B cell (primary cell): Measurements from ENCODE around the gene KNSTRN. TPM values are rescaled to one million over a fixed set of nuclear protein-coding genes. Genes with fewer than 3 reads are reported as not detected.
A peak's percentile ranks its signal among the peaks of the same experiment; 100 is the strongest.

Experiments used
- ATAC-seq: fragments of 200-7000 bp; cut with Tn5 transposase; one replicate; pipeline ENCODE4 v1.10.0; 2021; ENCODE audit warnings: low read depth, mild to moderate bottlenecking, moderate number of reproducible peaks, moderate library complexity
- CTCF ChIA-PET: fragments of 350-600 bp; sonication (Branson Sonifier 250); formaldehyde crosslinking; loops from one replicate; lab custom pipeline; 2021; ENCODE audit warnings: antibody characterized with exemption, inconsistent platforms; lab: Charles Lee
- POLR2A ChIA-PET: fragments of 350-600 bp; sonication (Branson Sonifier 250); formaldehyde crosslinking; loops from one replicate; lab custom pipeline; 2021; ENCODE audit warnings: antibody characterized with exemption; lab: Charles Lee
- DNase-seq: peaks from one replicate; pipeline ENCODE4 v3.0.0; 2013
- H2AFZ ChIP-seq: 2 replicates; pipeline ENCODE4 v1.6.1; 2012; ENCODE audit warnings: mild to moderate bottlenecking, low read depth, low read length; ENCODE audit not compliant: insufficient read depth, poor library complexity, severe bottlenecking
- H3K27ac ChIP-seq, 2 donors: 1 replicate in 1 of 2; 2 replicates in 1 of 2; pipeline ENCODE4 v1.5.1; 2012 to 2013; ENCODE audit warnings: low read length in 2 of 2, mild to moderate bottlenecking in 2 of 2, moderate library complexity in 1 of 2
- H3K27me3 ChIP-seq, 4 experiments: fragments of 200-600 bp in 1 of 4; sonication (generic) in 1 of 4; replicated peaks in 1 of 4; 1 replicate in 2 of 4; 2 replicates in 2 of 4; pipeline versions ENCODE4 v1.6.1 to v1.7.0; 2013 to 2016; ENCODE audit warnings: low read length in 3 of 4, mild to moderate bottlenecking in 2 of 4, mixed read lengths in 1 of 4, moderate library complexity in 1 of 4; ENCODE audit not compliant: insufficient read depth in 4 of 4, control insufficient read depth in 3 of 4; ENCODE audit errors: control extremely low read depth in 1 of 4
- H3K36me3 ChIP-seq, 2 experiments: replicated peaks in 1 of 2; 1 replicate in 1 of 2; 2 replicates in 1 of 2; pipeline versions ENCODE4 v1.6.1 to v1.7.1; 2013; ENCODE audit warnings: low read length in 1 of 2; ENCODE audit not compliant: insufficient read depth in 2 of 2, control insufficient read depth in 1 of 2; ENCODE audit errors: control extremely low read depth in 1 of 2, extremely low read depth in 1 of 2
- H3K4me1 ChIP-seq, 2 donors: fragments of 200-600 bp in 1 of 2; sonication (generic) in 1 of 2; 1 replicate in 1 of 2; 2 replicates in 1 of 2; pipeline versions ENCODE4 v1.5.1 to v1.6.1; 2013 to 2017; ENCODE audit warnings: low read length in 2 of 2; ENCODE audit not compliant: control insufficient read depth in 2 of 2, insufficient read depth in 2 of 2
- H3K4me2 ChIP-seq: replicated peaks from 2 replicates; pipeline ENCODE3; 2012; ENCODE audit warnings: mild to moderate bottlenecking, low read depth, low read length; ENCODE audit not compliant: poor library complexity, severe bottlenecking
- H3K4me3 ChIP-seq, 5 experiments: fragments of 200-600 bp in 1 of 5; sonication (generic) in 1 of 5; 1 replicate in 3 of 5; 2 replicates in 2 of 5; pipeline versions ENCODE4 v1.5.1 to v1.7.0; 2011 to 2016; ENCODE audit warnings: low read length in 4 of 5, mild to moderate bottlenecking in 4 of 5, low read depth in 2 of 5, control low read depth in 1 of 5, moderate library complexity in 1 of 5; ENCODE audit not compliant: insufficient read depth in 1 of 5; ENCODE audit errors: control extremely low read depth in 1 of 5, extremely low read depth in 1 of 5
- H3K79me2 ChIP-seq: fragments of 200-600 bp; sonication (generic); one replicate; pipeline ENCODE4 v1.6.0; 2016; ENCODE audit warnings: low read length; ENCODE audit not compliant: control insufficient read depth, insufficient read depth
- H3K9ac ChIP-seq: fragments of 200-600 bp; sonication (generic); 2 replicates; pipeline ENCODE4 v1.6.1; 2017; ENCODE audit warnings: mild to moderate bottlenecking, low read length, moderate library complexity
- H3K9me3 ChIP-seq, 3 donors: one replicate each; pipeline versions ENCODE4 v1.6.1 to v1.7.1; 2013; ENCODE audit warnings: low read length in 2 of 3; ENCODE audit not compliant: control insufficient read depth in 2 of 3, insufficient read depth in 1 of 3; ENCODE audit errors: control extremely low read depth in 1 of 3
- H4K20me1 ChIP-seq: 2 replicates; pipeline ENCODE4 v1.6.0; 2012; ENCODE audit warnings: mild to moderate bottlenecking, low read length; ENCODE audit not compliant: insufficient read depth, control insufficient read depth, poor library complexity, severe bottlenecking
- H3K27ac Mint-ChIP-seq: one replicate; pipeline ENCODE4 v1.8.0; 2021; ENCODE audit warnings: mixed read lengths
- H3K27me3 Mint-ChIP-seq: one replicate; pipeline ENCODE4 v1.8.0; 2021; ENCODE audit warnings: mixed read lengths
- H3K4me1 Mint-ChIP-seq: one replicate; pipeline ENCODE4 v1.8.0; 2021; ENCODE audit warnings: mixed read lengths
- H3K4me3 Mint-ChIP-seq: one replicate; pipeline ENCODE4 v1.8.0; 2021; ENCODE audit warnings: mixed read lengths
- H3K9me3 Mint-ChIP-seq: one replicate; pipeline ENCODE4 v1.8.0; 2022; ENCODE audit warnings: mixed read lengths; ENCODE audit not compliant: insufficient read depth
- EZH2 ChIP-seq: IDR thresholded peaks from 2 replicates; pipeline ENCODE4 v1.6.1; 2012; ENCODE audit warnings: borderline replicate concordance, low read depth, mild to moderate bottlenecking, moderate library complexity, low read length; ENCODE audit not compliant: insufficient read depth, poor library complexity, severe bottlenecking
- WGBS: methylation state at CpG from one replicate; pipeline ENCODE4 v1.1.5; 2013; ENCODE audit warnings: missing lambda C conversion rate; ENCODE audit not compliant: insufficient coverage; 5-methylcytosine and 5-hydroxymethylcytosine counted together
- intact Hi-C: fragments of 100-400 bp; cut with micrococcal nuclease; formaldehyde crosslinking; loops from one replicate; pipeline ENCODE4 v1.10.0; 2022
- polyA plus RNA-seq: library from polyadenylated mRNA; depleted of rRNA; stranded (reverse); fragments of >200 nt; gene quantifications from 2 replicates; pipeline ENCODE4 v1.2.3, GENCODE V29; 2012
- total RNA-seq, 2 donors: library from RNA; stranded (reverse); fragments of 120-200 nt in 1 of 2; gene quantifications; 1 replicate in 1 of 2; 2 replicates in 1 of 2; pipeline versions ENCODE4 v1.2.3 to v1.2.4, GENCODE V29; 2013 to 2022
- TF ChIP-seq, protein P1 (sequence below): fragments of 200-600 bp; IDR thresholded peaks from one replicate; pipeline ENCODE4 v1.8.0; 2022; ENCODE audit warnings: antibody characterized with exemption, mild to moderate bottlenecking

KNSTRN gene
- total and polyA plus RNA-seq, 2 donors (not counting 1 experiment from before 2014, with no cell fraction given): 4.0 to 14.0 TPM

DNA sequence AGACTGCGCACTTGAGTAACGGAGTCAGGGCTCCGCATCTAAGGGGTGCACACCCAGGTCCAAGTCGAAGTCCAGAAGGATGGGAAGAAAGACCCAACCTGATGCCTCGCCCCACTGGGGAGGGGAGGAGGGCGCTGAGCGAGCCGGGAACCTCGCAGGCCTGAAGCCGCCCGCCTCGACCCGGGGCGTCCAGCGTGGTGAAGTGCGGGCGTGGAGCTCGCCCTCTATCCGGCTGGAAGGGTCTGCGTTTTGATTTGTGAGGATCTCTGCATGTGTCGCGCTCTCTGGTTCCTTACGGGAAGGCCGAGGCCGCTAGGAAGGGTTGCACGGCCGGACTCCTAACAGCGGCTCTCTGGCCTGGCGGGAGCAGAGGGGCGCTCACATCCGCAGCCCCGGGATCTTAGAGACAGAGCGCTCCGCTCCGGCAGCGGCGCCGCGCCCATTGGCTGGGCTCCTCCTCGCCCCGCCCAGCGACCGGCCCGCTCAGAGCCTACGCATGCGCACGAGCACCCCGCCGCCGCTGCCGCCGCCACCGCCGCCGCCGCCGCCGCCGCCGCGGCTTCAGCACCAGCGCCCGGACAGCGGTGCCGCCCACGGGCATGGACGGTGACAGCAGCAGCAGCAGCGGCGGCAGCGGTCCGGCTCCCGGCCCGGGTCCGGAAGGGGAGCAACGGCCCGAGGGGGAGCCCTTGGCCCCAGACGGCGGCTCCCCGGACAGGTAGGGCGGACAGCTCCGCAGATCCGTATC is 24.6 kb upstream of the KNSTRN start, which contains the start of gene DISP2:
TSS of gene DISP2 (plus strand) at position 497 of the 748 bp plus-strand sequence. CDS start at position 600, 103 bp downstream.
- Histone ChIP-seq H3K36me3 (peaks cover 0 to 7% of the 10 kb centered on the region in 2 experiments), H3K9me3 (no peaks in the 10 kb centered on the region), H3K4me1 (peaks cover 6 to 11% of the 10 kb centered on the region in 2 donors), H3K27ac (no peak within 1 kb of the TSS), H3K4me2 (peak within 1 kb of the TSS; percentile 98), H3K4me3 (peak within 1 kb of the TSS in 4 of 5 experiments; percentile 48 to 78 (median 58)), H4K20me1 (peaks cover 26% of the 10 kb centered on the region), H3K9ac (peak within 1 kb of the TSS; percentile 73), H3K79me2 (peaks cover 2% of the 10 kb centered on the region), H3K27me3 (peaks cover 0 to 6% (median 0%) of the 10 kb centered on the region in 4 experiments), H2AFZ (peak within 1 kb of the TSS; percentile 75)
- Mint-ChIP-seq H3K27ac (peak within 1 kb of the TSS; percentile 59), H3K4me1 (peaks cover 12% of the 10 kb centered on the region), H3K4me3 (peak within 1 kb of the TSS; percentile 88), H3K9me3 (no peaks in the 10 kb centered on the region), H3K27me3 (peaks cover 8% of the 10 kb centered on the region)
- intact Hi-C loops: loop anchor here (1.0 kb wide), 3 partner anchors 10 to 82 kb away; partner anchors contain the start of genes BAHD1 and KNSTRN
- 2% methylated on average over 80 of the region's 82 CpGs for WGBS
- ATAC-seq: peak; percentile 93
- ChIA-PET CTCF (interaction anchor here (0.7 to 2.4 kb wide), 6 partner anchors 9 to 79 kb away, joined by 3 to 12 read pairs (median 3); no protein-coding TSS in a partner anchor), POLR2A (interaction anchor here (1.1 kb wide), 3 partner anchors 11 to 212 kb away, joined by 3 to 5 read pairs (median 4); no protein-coding TSS in a partner anchor)
- peak; percentile 95 for DNase-seq
- TF ChIP-seq, protein P1, sequence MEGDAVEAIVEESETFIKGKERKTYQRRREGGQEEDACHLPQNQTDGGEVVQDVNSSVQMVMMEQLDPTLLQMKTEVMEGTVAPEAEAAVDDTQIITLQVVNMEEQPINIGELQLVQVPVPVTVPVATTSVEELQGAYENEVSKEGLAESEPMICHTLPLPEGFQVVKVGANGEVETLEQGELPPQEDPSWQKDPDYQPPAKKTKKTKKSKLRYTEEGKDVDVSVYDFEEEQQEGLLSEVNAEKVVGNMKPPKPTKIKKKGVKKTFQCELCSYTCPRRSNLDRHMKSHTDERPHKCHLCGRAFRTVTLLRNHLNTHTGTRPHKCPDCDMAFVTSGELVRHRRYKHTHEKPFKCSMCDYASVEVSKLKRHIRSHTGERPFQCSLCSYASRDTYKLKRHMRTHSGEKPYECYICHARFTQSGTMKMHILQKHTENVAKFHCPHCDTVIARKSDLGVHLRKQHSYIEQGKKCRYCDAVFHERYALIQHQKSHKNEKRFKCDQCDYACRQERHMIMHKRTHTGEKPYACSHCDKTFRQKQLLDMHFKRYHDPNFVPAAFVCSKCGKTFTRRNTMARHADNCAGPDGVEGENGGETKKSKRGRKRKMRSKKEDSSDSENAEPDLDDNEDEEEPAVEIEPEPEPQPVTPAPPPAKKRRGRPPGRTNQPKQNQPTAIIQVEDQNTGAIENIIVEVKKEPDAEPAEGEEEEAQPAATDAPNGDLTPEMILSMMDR: no peak
- no peak for TF ChIP-seq EZH2
